PC-3 (cell line): ENCODE data around the gene OBSL1. TPM values are rescaled to one million over a fixed set of nuclear protein-coding genes. Genes with fewer than 3 reads are reported as not detected.

ENCODE experiments used
- ATAC-seq: fragments of 200-7000 bp; cut with Tn5 transposase; 2 replicates; pipeline ENCODE4 v1.9.1; 2020; ENCODE audit warnings: mild to moderate bottlenecking, moderate library complexity
- BruUV-seq: library from RNA; stranded (reverse); fragments of 400-500 nt; replicated peaks from 2 replicates; lab custom pipeline; 2021; lab: Mats Ljungman, UMichigan
- CTCF ChIA-PET: fragments of 300-600 bp; sonication (Branson Sonifier 250); formaldehyde crosslinking; loops from one replicate; lab custom pipeline; 2022; ENCODE audit warnings: antibody characterized with exemption; lab: Charles Lee
- POLR2A ChIA-PET: fragments of 300-600 bp; sonication (Branson Sonifier 250); formaldehyde crosslinking; loops from one replicate; lab custom pipeline; 2022; ENCODE audit warnings: antibody characterized with exemption; ENCODE audit not compliant: unreplicated experiment; lab: Charles Lee
- DNase-seq: peaks from one replicate; pipeline ENCODE4 v3.0.0-alpha.2; 2015
- H2AFZ ChIP-seq: fragments of 300-600 bp; sonication (generic); 2 replicates; pipeline ENCODE4 v1.6.0; 2016; ENCODE audit warnings: antibody characterized with exemption, low read length
- H3F3A ChIP-seq: fragments of 300-600 bp; sonication (generic); one replicate; pipeline ENCODE4 v1.6.0; 2017; ENCODE audit warnings: antibody characterized with exemption, low read length, control low read depth, mild to moderate bottlenecking; ENCODE audit not compliant: unreplicated experiment
- H3K27ac ChIP-seq: fragments of 300-600 bp; sonication (generic); 2 replicates; pipeline ENCODE4 v1.5.1; 2016; ENCODE audit warnings: mild to moderate bottlenecking, low read length
- H3K27me3 ChIP-seq: fragments of 300-600 bp; sonication (generic); 2 replicates; pipeline ENCODE4 v1.6.1; 2016; ENCODE audit warnings: low read length, mixed read lengths
- H3K36me3 ChIP-seq: fragments of 300-600 bp; sonication (generic); 2 replicates; pipeline ENCODE4 v1.6.1; 2016; ENCODE audit warnings: low read depth, mixed run types, low read length, mixed read lengths
- H3K4me1 ChIP-seq: fragments of 300-600 bp; sonication (generic); 2 replicates; pipeline ENCODE4 v1.5.1; 2016; ENCODE audit warnings: low read length; ENCODE audit not compliant: insufficient read depth
- H3K4me2 ChIP-seq: fragments of 300-600 bp; sonication (generic); 2 replicates; pipeline ENCODE4 v1.6.0; 2016; ENCODE audit warnings: low read length
- H3K4me3 ChIP-seq: fragments of 300-600 bp; sonication (generic); 2 replicates; pipeline ENCODE4 v1.5.1; 2016; ENCODE audit warnings: mild to moderate bottlenecking, low read length, mixed read lengths
- H3K79me2 ChIP-seq: fragments of 300-600 bp; sonication (generic); 2 replicates; pipeline ENCODE4 v1.6.1; 2017; ENCODE audit warnings: low read length, mixed read lengths
- H3K9ac ChIP-seq: fragments of 300-600 bp; sonication (generic); 2 replicates; pipeline ENCODE4 v1.6.0; 2016; ENCODE audit warnings: mild to moderate bottlenecking, low read length
- H3K9me2 ChIP-seq: fragments of 300-600 bp; sonication (generic); replicated peaks from 2 replicates; pipeline ENCODE4 v1.6.1; 2016; ENCODE audit warnings: mixed run types, low read length, mixed read lengths
- H3K9me3 ChIP-seq: fragments of 300-600 bp; sonication (generic); 2 replicates; pipeline ENCODE4 v1.6.1; 2016; ENCODE audit warnings: low read length, mixed read lengths
- H4K20me1 ChIP-seq: fragments of 300-600 bp; sonication (generic); 2 replicates; pipeline ENCODE4 v1.6.1; 2016; ENCODE audit warnings: low read length, mixed read lengths
- EZH2 ChIP-seq: fragments of 300-600 bp; sonication (generic); IDR thresholded peaks from one replicate; pipeline ENCODE4 v1.6.1; 2017; ENCODE audit warnings: antibody characterized with exemption, mild to moderate bottlenecking, low read length; ENCODE audit not compliant: unreplicated experiment
- EZH2phosphoT487 ChIP-seq: fragments of 300-600 bp; sonication (generic); IDR thresholded peaks from 2 replicates; pipeline ENCODE4 v1.6.1; 2018; ENCODE audit warnings: mild to moderate bottlenecking, antibody characterized with exemption, low read length, borderline replicate concordance
- intact Hi-C: fragments of 100-400 bp; cut with micrococcal nuclease; formaldehyde crosslinking; loops from 2 replicates; pipeline ENCODE4 v1.9.0; 2023
- total RNA-seq: library from RNA; depleted of rRNA; stranded (reverse); fragments of >200 nt; gene quantifications from 2 replicates; pipeline ENCODE4 v1.2.3, GENCODE V29; 2014
- TF ChIP-seq, protein P1 (sequence below): fragments of 300-600 bp; sonication (generic); conservative IDR thresholded peaks from 2 replicates; pipeline ENCODE4 v1.5.1; 2017; ENCODE audit warnings: antibody characterized with exemption, low read depth, mild to moderate bottlenecking, low read length

Gene OBSL1
- total RNA-seq, 1 experiment from 2014 or later, result 122 TPM

DNA sequence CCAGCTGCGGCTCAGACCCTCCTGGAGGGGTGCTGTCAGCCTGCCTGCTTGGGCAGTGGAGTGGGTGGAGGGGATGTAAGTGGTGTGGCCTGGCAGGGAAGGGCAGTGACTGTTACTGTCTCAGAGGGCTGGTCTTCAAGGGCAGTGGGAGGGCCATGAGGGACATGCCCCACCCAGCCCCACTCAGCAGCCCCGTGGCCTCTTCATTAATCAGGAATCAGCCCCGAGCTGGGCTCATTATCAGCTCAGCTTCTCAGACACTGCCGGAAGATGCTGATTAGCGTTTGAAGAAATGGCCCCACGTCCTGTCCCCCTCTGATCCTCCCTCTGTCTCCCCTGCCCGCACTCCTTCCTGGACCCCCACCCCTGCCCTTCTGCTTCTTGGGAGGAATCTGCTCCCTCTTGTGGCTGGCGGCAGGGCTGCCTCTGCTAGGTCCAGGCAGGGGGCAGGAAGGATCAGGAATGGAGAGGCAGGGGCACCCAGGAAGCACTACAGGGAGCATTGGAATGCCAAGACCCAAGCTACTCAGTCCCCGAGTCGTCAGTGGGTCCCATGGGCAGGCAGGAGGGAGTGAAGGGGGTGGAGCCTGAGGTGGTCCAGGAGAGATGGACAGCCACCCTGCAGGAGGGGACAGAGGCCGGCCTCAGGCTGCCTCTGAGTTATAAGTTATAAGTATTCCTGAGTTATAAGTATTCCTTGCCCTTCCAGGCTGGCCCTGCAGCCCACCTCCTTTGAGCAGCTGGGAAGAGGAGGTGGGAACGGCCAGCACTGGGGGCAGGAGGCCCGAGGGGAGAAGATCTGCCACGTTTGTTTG, 50.1 kb downstream of the OBSL1 start:
- H3K36me3 ChIP-seq, result no peaks in the 10 kb centered on the region
- H2AFZ ChIP-seq, result peak overlapping the region; percentile 52
- no peaks in the 10 kb centered on the region for H3K9me2 ChIP-seq
- no peaks in the 10 kb centered on the region for H3F3A ChIP-seq
- no peaks in the 10 kb centered on the region for H3K27me3 ChIP-seq
- no peaks in the 10 kb centered on the region for H3K79me2 ChIP-seq
- peaks cover 14% of the 10 kb centered on the region for H3K4me1 ChIP-seq
- no peak overlapping the region for H3K27ac ChIP-seq
- TF ChIP-seq, protein P1, sequence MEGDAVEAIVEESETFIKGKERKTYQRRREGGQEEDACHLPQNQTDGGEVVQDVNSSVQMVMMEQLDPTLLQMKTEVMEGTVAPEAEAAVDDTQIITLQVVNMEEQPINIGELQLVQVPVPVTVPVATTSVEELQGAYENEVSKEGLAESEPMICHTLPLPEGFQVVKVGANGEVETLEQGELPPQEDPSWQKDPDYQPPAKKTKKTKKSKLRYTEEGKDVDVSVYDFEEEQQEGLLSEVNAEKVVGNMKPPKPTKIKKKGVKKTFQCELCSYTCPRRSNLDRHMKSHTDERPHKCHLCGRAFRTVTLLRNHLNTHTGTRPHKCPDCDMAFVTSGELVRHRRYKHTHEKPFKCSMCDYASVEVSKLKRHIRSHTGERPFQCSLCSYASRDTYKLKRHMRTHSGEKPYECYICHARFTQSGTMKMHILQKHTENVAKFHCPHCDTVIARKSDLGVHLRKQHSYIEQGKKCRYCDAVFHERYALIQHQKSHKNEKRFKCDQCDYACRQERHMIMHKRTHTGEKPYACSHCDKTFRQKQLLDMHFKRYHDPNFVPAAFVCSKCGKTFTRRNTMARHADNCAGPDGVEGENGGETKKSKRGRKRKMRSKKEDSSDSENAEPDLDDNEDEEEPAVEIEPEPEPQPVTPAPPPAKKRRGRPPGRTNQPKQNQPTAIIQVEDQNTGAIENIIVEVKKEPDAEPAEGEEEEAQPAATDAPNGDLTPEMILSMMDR, result peak; percentile 91
- TF ChIP-seq EZH2 (no peak), EZH2phosphoT487 (no peak)
- H3K4me2 ChIP-seq, result peak overlapping the region; percentile 77
- POLR2A ChIA-PET, result interaction anchor here (0.6 kb wide), 1 partner anchor 11 kb away, joined by 41 read pairs; no protein-coding TSS in a partner anchor
- no peak overlapping the region for H3K9ac ChIP-seq
- intact Hi-C loops, result no loop called here
- H3K9me3 ChIP-seq, result no peaks in the 10 kb centered on the region
- CTCF ChIA-PET, result interaction anchor here (0.6 to 1.3 kb wide), 10 partner anchors 9 to 133 kb away, joined by 3 to 22 read pairs (median 5); partner anchors contain the start of gene GMPPA
- no TSS peak for BruUV-seq
- peak overlapping the region; percentile 44; the same call in 1 of the 2 replicates for H3K4me3 ChIP-seq
- DNase-seq, result peak; percentile 61
- peak; percentile 79 for ATAC-seq
- no peaks in the 10 kb centered on the region for H4K20me1 ChIP-seq

DNA sequence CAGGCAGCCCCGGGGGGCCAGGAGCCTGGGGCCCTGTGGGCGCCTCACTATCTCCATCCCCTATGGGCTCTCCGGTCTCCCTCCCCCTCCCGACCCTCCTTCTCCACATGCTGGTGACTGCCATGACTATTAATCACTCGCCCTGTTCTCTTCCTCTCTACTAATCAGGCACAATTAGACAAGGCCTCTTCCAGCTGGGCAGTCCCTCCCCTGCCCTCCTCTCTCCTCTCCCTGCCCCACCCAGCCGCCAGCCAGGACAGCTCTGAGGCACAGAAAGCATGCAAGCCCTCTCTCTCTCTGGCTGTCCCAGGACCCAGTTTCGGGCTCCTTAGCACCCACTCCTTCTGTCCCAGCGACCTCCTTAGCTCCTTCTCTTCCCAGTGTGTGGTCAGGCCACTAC, 51.3 kb downstream of the OBSL1 start:
- Histone ChIP-seq H3K9ac (no peak overlapping the region), H3K4me1 (peaks cover 14% of the 10 kb centered on the region), H3F3A (no peaks in the 10 kb centered on the region), H3K36me3 (no peaks in the 10 kb centered on the region), H3K27ac (no peak overlapping the region), H3K4me2 (no peak overlapping the region), H4K20me1 (no peaks in the 10 kb centered on the region), H3K9me2 (no peaks in the 10 kb centered on the region), H3K27me3 (no peaks in the 10 kb centered on the region; the same call in 1 of the 2 replicates), H3K4me3 (no peak overlapping the region), H3K79me2 (no peaks in the 10 kb centered on the region), H2AFZ (no peak overlapping the region), H3K9me3 (no peaks in the 10 kb centered on the region)
- no peak for DNase-seq
- no TSS peak for BruUV-seq
- ATAC-seq, result no peak
- intact Hi-C loops, result no loop called here
- POLR2A ChIA-PET, result interaction anchor here (0.5 kb wide), 1 partner anchor 9 kb away, joined by 6 read pairs; no protein-coding TSS in a partner anchor
- CTCF ChIA-PET, result interaction anchor here (0.6 to 1.2 kb wide), 6 partner anchors 10 to 307 kb away, joined by 3 to 5 read pairs (median 3); partner anchors contain the start of gene GMPPA
- TF ChIP-seq EZH2phosphoT487 (no peak), EZH2 (no peak)
- TF ChIP-seq, protein P1, result no peak

DNA sequence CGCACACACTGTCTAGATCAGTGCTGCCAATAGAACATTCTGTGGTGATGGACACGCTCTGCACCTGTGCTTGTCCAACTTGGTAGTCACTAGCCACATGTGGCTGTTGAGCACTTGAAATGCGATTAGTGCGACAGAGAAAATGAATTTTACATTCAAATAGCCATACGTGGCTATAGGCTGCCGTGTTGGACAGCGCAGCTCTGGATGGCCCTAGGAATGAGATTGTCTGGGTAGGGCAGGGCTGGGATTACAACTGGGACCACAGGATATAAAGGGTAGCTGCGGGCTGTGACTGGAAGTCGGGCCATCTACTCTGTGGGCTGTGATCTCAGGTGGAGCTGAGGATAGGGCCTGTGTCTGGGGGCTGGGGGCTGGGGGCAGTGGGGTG, 51.8 kb downstream of the OBSL1 start:
- Histone ChIP-seq H3F3A (no peaks in the 10 kb centered on the region), H3K9me3 (no peaks in the 10 kb centered on the region), H3K36me3 (no peaks in the 10 kb centered on the region), H3K4me1 (peaks cover 14% of the 10 kb centered on the region), H4K20me1 (no peaks in the 10 kb centered on the region), H3K27ac (no peak overlapping the region), H3K27me3 (peaks cover 4% of the 10 kb centered on the region), H3K79me2 (no peaks in the 10 kb centered on the region), H3K9me2 (no peaks in the 10 kb centered on the region), H2AFZ (no peak overlapping the region), H3K9ac (no peak overlapping the region), H3K4me2 (no peak overlapping the region), H3K4me3 (no peak overlapping the region)
- CTCF ChIA-PET, result interaction anchor here (0.9 to 1.8 kb wide), 2 partner anchors 9 to 10 kb away, joined by 5 to 8 read pairs; no protein-coding TSS in a partner anchor
- BruUV-seq, result no TSS peak
- TF ChIP-seq, protein P1, result no peak
- TF ChIP-seq EZH2 (no peak), EZH2phosphoT487 (no peak)
- POLR2A ChIA-PET, result no interaction called here
- intact Hi-C loops, result no loop called here
- ATAC-seq (no peak), DNase-seq (no peak)
